Upper lobe of left lung (tissue), 6 donors: ENCODE data around the gene CHD5. TPM values are rescaled to one million over a fixed set of nuclear protein-coding genes. Genes with fewer than 3 reads are reported as not detected.

ENCODE experiments used
- ATAC-seq, 2 donors: fragments of 200-7000 bp; cut with Tn5 transposase; one replicate each; pipeline ENCODE4 v1.9.1; 2022; ENCODE audit warnings: mild to moderate bottlenecking in 2 of 2, moderate library complexity in 2 of 2; ENCODE audit not compliant: low FRiP score in 2 of 2
- DNase-seq, 2 donors: peaks; one replicate each; pipeline ENCODE4 v3.0.0-alpha.2; 2019 to 2020
- H3K27ac ChIP-seq, 4 donors: fragments of 200-600 bp; sonication (generic); one replicate each; pipeline ENCODE4 v1.5.1; 2016 to 2019
- H3K27me3 ChIP-seq, 4 donors: fragments of 200-600 bp; sonication (generic); one replicate each; pipeline ENCODE4 v1.5.1; 2017 to 2019
- H3K36me3 ChIP-seq, 4 donors: fragments of 200-600 bp; sonication (generic); one replicate each; pipeline ENCODE4 v1.5.1; 2016 to 2019
- H3K4me1 ChIP-seq, 4 donors: fragments of 200-600 bp; sonication (generic); one replicate each; pipeline ENCODE4 v1.5.1; 2018 to 2019
- H3K4me3 ChIP-seq, 4 donors: fragments of 200-600 bp; sonication (generic); one replicate each; pipeline ENCODE4 v1.5.1; 2017 to 2019; ENCODE audit warnings: mild to moderate bottlenecking in 2 of 4, moderate library complexity in 1 of 4
- H3K9me3 ChIP-seq, 4 donors: fragments of 200-600 bp; sonication (generic); one replicate each; pipeline ENCODE4 v1.5.1; 2018 to 2019
- CTCF ChIP-seq, 6 experiments: fragments of 450-650 bp in 4 of 6; fragments of 200-600 bp in 2 of 6; sonication (generic) in 2 of 6; IDR thresholded peaks; one replicate each; pipeline ENCODE4 v1.5.1; 2016 to 2019; ENCODE audit warnings: antibody characterized with exemption in 6 of 6
- EP300 ChIP-seq, 4 donors: sonication (generic); formaldehyde crosslinking; IDR thresholded peaks; one replicate each; pipeline ENCODE4 v1.5.1; 2017; ENCODE audit warnings: antibody characterized with exemption in 4 of 4, control low read depth in 2 of 4
- POLR2A ChIP-seq, 4 donors: fragments of 450-650 bp; IDR thresholded peaks; one replicate each; pipeline ENCODE4 v1.5.1; 2016 to 2017; ENCODE audit warnings: antibody characterized with exemption in 4 of 4, mild to moderate bottlenecking in 2 of 4
- POLR2AphosphoS5 ChIP-seq, 2 donors: sonication (generic); formaldehyde crosslinking; IDR thresholded peaks; one replicate each; pipeline ENCODE4 v1.5.1; 2017; ENCODE audit warnings: antibody characterized with exemption in 2 of 2
- WGBS, 2 donors: methylation state at CpG; one replicate each; pipeline ENCODE4 v1.1.5; 2017 to 2018; 5-methylcytosine and 5-hydroxymethylcytosine counted together
- total RNA-seq, 6 donors: library from RNA; depleted of rRNA in 4 of 6; stranded (reverse); fragments of >200 nt in 4 of 6; gene quantifications; one replicate each; pipeline versions ENCODE4 v1.1.0 to v1.2.1, GENCODE V29; 2016 to 2021
- donor health status: DM: no; HTN: no; CAD: no; lungs with moderate emphysema.
- donor health status: DM: no; HTN: yes; CAD: no; lungs with severe emphysema.

The CHD5 gene
- total RNA-seq, 6 donors from 2014 or later, result 0.14 to 1.3 (median 0.25) TPM

GRCh38 chr1:6141592-6141991 is 38.5 kb downstream of the CHD5 start:
- TF ChIP-seq CTCF (IDR thresholded peaks at IDR 0.05), result no peak
- H3K4me3 ChIP-seq, result no peak overlapping the region
- no peaks in the 10 kb centered on the region for H3K9me3 ChIP-seq
- peaks cover 0 to under 1% (median 0%) of the 10 kb centered on the region in 4 donors for H3K27me3 ChIP-seq
- H3K36me3 ChIP-seq, result no peaks in the 10 kb centered on the region
- no peak overlapping the region for H3K27ac ChIP-seq
- DNase-seq (no peak), ATAC-seq (no peak)
- 28 to 39% methylated on average over 7 of the region's 7 CpGs for WGBS, 2 donors
- H3K4me1 ChIP-seq, result no peaks in the 10 kb centered on the region

DNA sequence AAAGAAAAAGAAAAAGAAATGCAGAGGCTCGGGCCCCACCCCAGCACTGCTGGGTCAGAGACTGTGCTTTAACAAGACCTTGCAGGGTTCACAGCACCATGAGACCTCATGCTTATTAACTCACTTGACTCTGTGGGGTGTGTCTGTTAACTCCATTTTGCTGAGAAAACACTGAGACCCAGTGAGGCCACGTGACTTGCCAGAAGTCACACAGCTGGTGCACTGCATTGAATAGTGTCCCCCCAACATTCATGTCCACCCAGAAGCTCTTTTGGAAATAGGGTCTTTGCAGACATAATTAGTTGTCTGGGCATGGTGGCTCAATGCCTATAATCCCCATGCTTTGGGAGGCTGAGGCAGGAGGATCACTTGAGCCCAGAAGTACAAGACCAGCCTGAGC is 39.7 kb downstream of the CHD5 start:
- no peaks in the 10 kb centered on the region for H3K27me3 ChIP-seq
- 83 to 84% methylated on average over 2 of the region's 2 CpGs for WGBS, 2 donors
- no peaks in the 10 kb centered on the region for H3K4me1 ChIP-seq
- no peak overlapping the region for H3K4me3 ChIP-seq
- no peak overlapping the region for H3K27ac ChIP-seq
- TF ChIP-seq CTCF (IDR thresholded peaks at IDR 0.05), result no peak
- no peak for TF ChIP-seq POLR2A (IDR thresholded peaks at IDR 0.05)
- TF ChIP-seq POLR2AphosphoS5 (IDR thresholded peaks at IDR 0.05), result no peak
- TF ChIP-seq EP300 (IDR thresholded peaks at IDR 0.05), result no peak
- ATAC-seq, result no peak
- no peaks in the 10 kb centered on the region for H3K36me3 ChIP-seq
- no peak for DNase-seq
- no peaks in the 10 kb centered on the region for H3K9me3 ChIP-seq

- 70 to 86% methylated on average over 1 to 5 of the region's 5 CpGs for WGBS, 2 donors
- no peak for DNase-seq
- no peak for ATAC-seq
Measured at GRCh38 chr1:6137758-6138157, 42.4 kb downstream of the CHD5 start.

DNA sequence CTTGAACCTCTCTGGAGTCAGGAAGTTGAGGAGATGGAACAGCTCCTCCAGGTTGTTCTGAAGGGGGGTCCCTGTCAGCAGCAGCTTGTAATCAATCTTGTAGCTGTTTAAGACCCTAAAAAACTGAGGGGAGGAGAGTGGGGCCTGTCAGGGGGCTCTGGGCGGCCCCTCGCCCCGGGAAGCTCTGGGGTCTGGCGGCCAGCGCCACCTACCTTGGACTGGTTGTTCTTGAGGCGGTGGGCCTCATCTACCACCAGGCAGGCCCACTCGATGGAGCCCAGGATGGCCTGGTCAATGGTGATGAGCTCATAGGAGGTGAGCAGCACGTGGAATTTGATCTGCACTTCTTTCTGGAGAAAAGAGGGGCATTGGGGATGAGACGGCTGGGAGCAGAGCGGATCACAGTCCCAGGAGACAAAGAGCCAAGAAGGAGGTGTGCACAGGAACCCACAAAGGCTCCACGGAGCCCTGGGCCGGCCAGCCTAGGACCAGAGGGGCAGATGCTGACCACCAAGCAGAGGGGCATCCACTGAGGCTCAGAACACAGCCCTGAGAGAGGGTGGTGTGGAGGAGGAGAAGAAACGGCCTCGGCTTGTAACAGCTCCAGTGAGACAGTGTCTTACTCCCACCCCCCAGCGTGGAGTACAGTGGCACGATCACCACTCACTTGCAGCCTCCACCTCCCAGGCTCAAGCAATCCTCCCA is 43.5 kb downstream of the CHD5 start:
- WGBS, 2 donors, result 76 to 78% methylated on average over 10 to 16 of the region's 16 CpGs

More at GRCh38 chr1:6137758-6138157, 42.4 kb downstream of the CHD5 start:
- H3K4me3 ChIP-seq, result no peak overlapping the region
- H3K36me3 ChIP-seq, result no peaks in the 10 kb centered on the region
- no peaks in the 10 kb centered on the region for H3K27me3 ChIP-seq
- H3K9me3 ChIP-seq, result no peaks in the 10 kb centered on the region
- no peak overlapping the region for H3K27ac ChIP-seq
- no peaks in the 10 kb centered on the region for H3K4me1 ChIP-seq
- TF ChIP-seq POLR2A (IDR thresholded peaks at IDR 0.05), result no peak
- no peak for TF ChIP-seq EP300 (IDR thresholded peaks at IDR 0.05)
- no peak for TF ChIP-seq CTCF (IDR thresholded peaks at IDR 0.05)
- no peak for TF ChIP-seq POLR2AphosphoS5 (IDR thresholded peaks at IDR 0.05)

More for the DNA sequence above, 43.5 kb downstream of the CHD5 start:
- TF ChIP-seq EP300 (IDR thresholded peaks at IDR 0.05) (no peak), CTCF (IDR thresholded peaks at IDR 0.05) (no peak), POLR2A (IDR thresholded peaks at IDR 0.05) (no peak)
- ATAC-seq (no peak), DNase-seq (no peak)
- no peaks in the 10 kb centered on the region for H3K4me1 ChIP-seq
- H3K9me3 ChIP-seq, result peaks cover 0 to 6% (median 2%) of the 10 kb centered on the region in 4 donors
- H3K27ac ChIP-seq, result no peak overlapping the region
- no peaks in the 10 kb centered on the region for H3K27me3 ChIP-seq
- H3K4me3 ChIP-seq, result no peak overlapping the region
- no peaks in the 10 kb centered on the region for H3K36me3 ChIP-seq
